Esophagus muscularis mucosa (tissue), 4 donors: ENCODE results near the gene RAD51B. TPM values are rescaled to one million over a fixed set of nuclear protein-coding genes. Genes with fewer than 3 reads are reported as not detected.

Experiments
- DNase-seq: peaks from one replicate; pipeline ENCODE4 v3.0.0-alpha.2; 2017; ENCODE audit errors: extremely low spot score
- H3K27ac ChIP-seq, 4 donors: fragments of 200-600 bp; sonication (generic); replicated peaks in 1 of 4; 1 replicate in 3 of 4; 2 replicates in 1 of 4; pipeline ENCODE4 v1.5.1; 2016 to 2019; ENCODE audit warnings: mild to moderate bottlenecking in 1 of 4
- H3K27me3 ChIP-seq, 4 donors: fragments of 200-600 bp; sonication (generic); one replicate each; pipeline versions ENCODE4 v1.5.1 to v1.6.0; 2016 to 2019
- H3K36me3 ChIP-seq, 4 donors: fragments of 200-600 bp; sonication (generic); one replicate each; pipeline ENCODE4 v1.5.1; 2016 to 2019
- H3K4me1 ChIP-seq, 4 donors: fragments of 200-600 bp; sonication (generic); one replicate each; pipeline ENCODE4 v1.5.1; 2016 to 2019
- H3K4me3 ChIP-seq, 4 donors: fragments of 200-600 bp; sonication (generic); 1 replicate in 2 of 4; 2 replicates in 2 of 4; pipeline ENCODE4 v1.5.1; 2016 to 2019; ENCODE audit warnings: mild to moderate bottlenecking in 4 of 4, moderate library complexity in 1 of 4
- H3K9me3 ChIP-seq, 4 donors: fragments of 200-600 bp; sonication (generic); 1 replicate in 3 of 4; 2 replicates in 1 of 4; pipeline ENCODE4 v1.5.1; 2016 to 2019
- EP300 ChIP-seq: sonication (generic); formaldehyde crosslinking; IDR thresholded peaks from one replicate; pipeline ENCODE4 v1.6.1; 2017; ENCODE audit warnings: antibody characterized with exemption
- POLR2A ChIP-seq: fragments of 450-650 bp; IDR thresholded peaks from one replicate; pipeline ENCODE4 v1.6.1; 2017; ENCODE audit warnings: antibody characterized with exemption, moderate library complexity, mild to moderate bottlenecking, low read depth
- POLR2AphosphoS5 ChIP-seq, 2 donors: sonication (generic); formaldehyde crosslinking; IDR thresholded peaks; one replicate each; pipeline ENCODE4 v1.6.1; 2017; ENCODE audit warnings: antibody characterized with exemption in 2 of 2
- WGBS: methylation state at CpG from one replicate; pipeline ENCODE4 v1.1.5; 2018; 5-methylcytosine and 5-hydroxymethylcytosine counted together
- intact Hi-C: fragments of 100-400 bp; cut with DNase I; formaldehyde crosslinking; loops from one replicate; pipeline ENCODE4 v1.15.1; 2023
- total RNA-seq, 4 donors: library from RNA; depleted of rRNA; stranded (reverse); fragments of >200 nt; gene quantifications; one replicate each; pipeline versions ENCODE4 v1.1.0 to v1.2.1, GENCODE V29; 2016
- TF ChIP-seq, protein P1 (sequence below), 3 experiments: fragments of 200-600 bp in 2 of 3; fragments of 450-650 bp in 1 of 3; sonication (generic) in 2 of 3; IDR thresholded peaks; one replicate each; pipeline ENCODE4 v1.5.1; 2017 to 2019; ENCODE audit warnings: antibody characterized with exemption in 3 of 3, mild to moderate bottlenecking in 2 of 3, moderate library complexity in 1 of 3

Gene RAD51B
- total RNA-seq, 4 donors from 2014 or later: 2.8 to 11.1 (median 5.1) TPM

DNA sequence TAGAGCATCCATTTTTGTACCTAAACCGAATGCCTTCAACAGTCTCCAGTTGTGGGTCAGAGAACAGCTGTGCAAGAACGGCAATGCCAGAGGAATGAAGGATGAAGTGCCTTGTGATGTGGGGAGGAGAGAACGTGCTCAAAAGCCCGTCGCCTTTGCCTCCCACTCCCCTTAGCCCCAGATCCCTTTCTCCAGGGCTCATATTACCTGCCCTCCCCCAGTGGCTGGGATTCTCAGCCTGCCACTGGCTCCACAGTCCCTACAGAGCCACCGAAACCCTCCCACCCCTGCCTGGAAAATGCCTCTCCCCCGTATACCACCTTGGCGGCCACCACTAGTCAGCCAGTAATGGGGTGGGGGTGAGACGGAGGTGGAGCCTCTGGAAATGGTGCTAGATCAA lies 814.8 kb downstream of the RAD51B start:
- WGBS: 84% methylated on average over 9 of the region's 9 CpGs
- TF ChIP-seq EP300 (no peak), POLR2AphosphoS5 (IDR thresholded peaks at IDR 0.05) (no peak), POLR2A (no peak)
- TF ChIP-seq, protein P1, sequence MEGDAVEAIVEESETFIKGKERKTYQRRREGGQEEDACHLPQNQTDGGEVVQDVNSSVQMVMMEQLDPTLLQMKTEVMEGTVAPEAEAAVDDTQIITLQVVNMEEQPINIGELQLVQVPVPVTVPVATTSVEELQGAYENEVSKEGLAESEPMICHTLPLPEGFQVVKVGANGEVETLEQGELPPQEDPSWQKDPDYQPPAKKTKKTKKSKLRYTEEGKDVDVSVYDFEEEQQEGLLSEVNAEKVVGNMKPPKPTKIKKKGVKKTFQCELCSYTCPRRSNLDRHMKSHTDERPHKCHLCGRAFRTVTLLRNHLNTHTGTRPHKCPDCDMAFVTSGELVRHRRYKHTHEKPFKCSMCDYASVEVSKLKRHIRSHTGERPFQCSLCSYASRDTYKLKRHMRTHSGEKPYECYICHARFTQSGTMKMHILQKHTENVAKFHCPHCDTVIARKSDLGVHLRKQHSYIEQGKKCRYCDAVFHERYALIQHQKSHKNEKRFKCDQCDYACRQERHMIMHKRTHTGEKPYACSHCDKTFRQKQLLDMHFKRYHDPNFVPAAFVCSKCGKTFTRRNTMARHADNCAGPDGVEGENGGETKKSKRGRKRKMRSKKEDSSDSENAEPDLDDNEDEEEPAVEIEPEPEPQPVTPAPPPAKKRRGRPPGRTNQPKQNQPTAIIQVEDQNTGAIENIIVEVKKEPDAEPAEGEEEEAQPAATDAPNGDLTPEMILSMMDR (IDR thresholded peaks at IDR 0.05): no peak
- intact Hi-C loops: no loop called here
- peak overlapping the region; percentile 9 to 60 (median 30) for H3K27ac ChIP-seq
- DNase-seq: peak; percentile 66
- no peak overlapping the region for H3K4me3 ChIP-seq
- H3K27me3 ChIP-seq: no peaks in the 10 kb centered on the region
- no peaks in the 10 kb centered on the region for H3K36me3 ChIP-seq
- H3K9me3 ChIP-seq: no peaks in the 10 kb centered on the region
- H3K4me1 ChIP-seq: peaks cover 53 to 91% (median 85%) of the 10 kb centered on the region in 4 donors

DNA sequence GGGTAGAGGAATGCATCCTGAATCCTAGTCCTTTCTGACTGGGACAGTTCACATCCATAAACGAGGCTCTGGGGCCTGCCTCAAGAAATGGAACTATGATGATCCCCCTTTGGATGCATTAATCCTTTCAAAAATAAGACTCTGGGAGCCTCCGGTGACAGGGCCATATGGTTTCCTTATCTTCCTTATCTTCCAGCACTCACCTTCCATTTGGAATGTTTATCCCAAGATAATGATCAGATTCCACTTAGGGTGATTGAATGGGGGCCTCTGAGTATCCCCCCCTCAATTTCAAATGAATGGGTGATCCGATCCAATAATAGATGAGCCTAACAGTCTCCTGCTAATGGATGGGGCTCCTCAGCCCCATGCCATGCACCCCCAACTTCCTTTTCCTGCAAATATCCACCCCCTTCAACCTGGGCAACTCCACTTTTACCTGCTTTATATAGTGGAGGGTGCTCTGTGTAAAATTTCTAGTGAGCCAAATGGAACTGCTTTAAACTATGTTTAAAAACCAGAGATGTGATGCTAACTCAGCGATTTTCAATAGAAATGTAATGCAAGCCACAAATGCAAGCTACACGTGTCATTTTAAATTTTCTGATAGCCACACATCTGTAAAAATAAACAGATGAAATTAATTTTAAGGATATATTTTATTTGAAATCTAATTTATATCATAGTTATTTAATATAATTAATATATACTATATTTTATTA lies 815.5 kb downstream of the RAD51B start:
- H3K36me3 ChIP-seq: no peaks in the 10 kb centered on the region
- no peaks in the 10 kb centered on the region for H3K27me3 ChIP-seq
- no peaks in the 10 kb centered on the region for H3K9me3 ChIP-seq
- no peak overlapping the region for H3K4me3 ChIP-seq
- H3K4me1 ChIP-seq: peaks cover 58 to 91% (median 84%) of the 10 kb centered on the region in 4 donors
- 87% methylated on average over 5 of the region's 5 CpGs for WGBS
- intact Hi-C loops: no loop called here
- peak overlapping the region; percentile 9 to 60 (median 30) for H3K27ac ChIP-seq
- no peak for DNase-seq
- no peak for TF ChIP-seq POLR2A
- TF ChIP-seq, protein P1 (IDR thresholded peaks at IDR 0.05): no peak
- no peak for TF ChIP-seq EP300
- TF ChIP-seq POLR2AphosphoS5 (IDR thresholded peaks at IDR 0.05): no peak

DNA sequence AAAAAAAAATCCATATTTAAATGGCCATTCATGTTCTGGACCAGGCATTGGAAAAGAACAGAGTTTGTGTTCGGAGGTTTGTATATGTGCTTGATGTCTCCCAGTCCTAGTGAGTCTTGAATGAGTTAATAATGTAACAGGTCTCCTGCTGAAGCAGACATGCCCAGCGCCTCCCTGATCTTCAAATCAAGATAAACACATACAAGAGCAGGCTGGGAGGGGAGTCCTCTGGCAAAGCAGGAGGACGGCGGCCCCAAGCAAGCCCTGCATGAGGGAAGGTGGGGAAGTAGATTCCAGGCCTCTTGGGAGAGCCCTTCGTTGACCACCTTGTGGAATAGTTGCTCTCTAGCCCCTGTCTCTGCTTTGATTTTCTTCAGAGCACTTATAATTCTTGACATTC lies 817.0 kb downstream of the RAD51B start:
- intact Hi-C loops: no loop called here
- no peaks in the 10 kb centered on the region for H3K36me3 ChIP-seq
- H3K9me3 ChIP-seq: peaks cover 0 to 10% (median 5%) of the 10 kb centered on the region in 4 donors
- TF ChIP-seq POLR2A (no peak), EP300 (no peak), POLR2AphosphoS5 (IDR thresholded peaks at IDR 0.05) (no peak)
- TF ChIP-seq, protein P1 (IDR thresholded peaks at IDR 0.05): no peak
- H3K4me1 ChIP-seq: peaks cover 48 to 77% (median 69%) of the 10 kb centered on the region in 4 donors
- no peaks in the 10 kb centered on the region for H3K27me3 ChIP-seq
- H3K27ac ChIP-seq: peak overlapping the region; percentile 72 to 84 (median 76)
- DNase-seq: no peak
- H3K4me3 ChIP-seq: no peak overlapping the region
- 68% methylated on average over 5 of the region's 5 CpGs for WGBS

DNA sequence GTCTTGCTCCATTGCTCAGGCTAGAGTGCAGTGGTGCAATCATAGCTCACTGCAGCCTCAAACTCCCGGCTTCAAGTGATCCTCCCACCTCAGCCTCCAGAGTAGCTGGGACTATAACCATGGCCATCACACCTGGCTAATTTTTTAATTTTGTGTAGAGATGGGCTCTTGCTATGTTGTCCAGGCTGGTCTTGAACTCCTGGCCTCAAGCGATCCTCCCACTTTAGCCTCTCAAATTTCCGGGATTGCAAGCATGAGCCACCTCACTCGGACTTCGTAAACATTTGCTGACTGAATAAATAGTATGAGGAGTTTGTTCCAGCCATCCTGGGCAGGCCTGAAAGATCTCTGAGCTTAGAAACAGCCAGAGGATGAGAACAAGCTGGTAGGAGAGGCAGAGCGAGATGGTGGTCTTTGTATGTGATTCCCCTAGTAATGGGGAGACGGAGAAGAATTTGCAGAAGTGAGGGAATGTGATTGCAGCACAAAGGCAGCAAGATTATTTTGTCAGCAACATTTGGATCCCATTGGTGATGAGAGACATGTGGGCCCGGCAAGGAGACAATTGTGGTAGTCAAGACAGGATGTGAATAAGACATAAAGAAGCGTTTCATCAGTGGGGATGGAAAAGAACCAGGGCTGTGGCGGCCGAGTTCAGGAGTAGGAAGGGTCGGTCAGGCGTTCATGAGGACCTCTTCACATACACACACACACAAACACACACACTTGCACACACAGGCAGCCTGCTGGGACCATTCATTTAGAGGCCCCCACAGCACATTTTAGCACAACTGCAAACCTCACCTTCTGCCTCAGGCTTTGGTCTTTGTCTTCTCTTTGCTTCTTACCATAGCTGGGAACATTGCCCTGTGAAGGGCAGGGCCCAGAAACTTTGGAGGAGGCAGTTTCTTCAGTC lies 817.8 kb downstream of the RAD51B start:
- intact Hi-C loops: no loop called here
- H3K27me3 ChIP-seq: no peaks in the 10 kb centered on the region
- DNase-seq: peak; percentile 93
- TF ChIP-seq POLR2AphosphoS5 (IDR thresholded peaks at IDR 0.05): peak in 1 of 2 donors; percentile 58
- TF ChIP-seq POLR2A: no peak
- no peak overlapping the region for H3K4me3 ChIP-seq
- H3K4me1 ChIP-seq: peaks cover 41 to 69% (median 62%) of the 10 kb centered on the region in 4 donors
- peaks cover 0 to 16% (median 8%) of the 10 kb centered on the region in 4 donors for H3K9me3 ChIP-seq
- WGBS: 57% methylated on average over 13 of the region's 13 CpGs
- no peaks in the 10 kb centered on the region for H3K36me3 ChIP-seq
- H3K27ac ChIP-seq: peak overlapping the region; percentile 72 to 84 (median 76)
